ENCODE measurements around the gene DBP.

DNA sequence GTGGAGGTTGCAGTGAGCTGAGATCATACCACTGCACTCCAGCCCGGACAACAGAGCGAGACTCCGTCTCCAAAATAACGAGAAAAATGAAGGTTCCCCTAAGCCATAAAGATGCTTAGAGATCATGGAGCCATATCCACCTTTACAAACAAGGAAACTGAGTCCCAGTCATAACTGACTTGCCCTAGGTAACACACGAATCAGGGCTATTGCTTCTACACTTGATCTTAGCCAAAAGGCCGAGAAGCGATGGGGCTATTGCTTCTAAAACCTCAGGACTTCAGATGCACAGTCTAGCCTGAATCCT is 3.2 kb downstream of the DBP start:
- TF ChIP-seq PITX1 (CRISPR knock-in tag; IDR thresholded peaks at IDR 0.05) (no peak), FOXK1 (CRISPR knock-in tag; IDR thresholded peaks at IDR 0.05; ENCODE audit: borderline replicate concordance, low read depth) (no peak)
- TF ChIP-seq, protein P1, sequence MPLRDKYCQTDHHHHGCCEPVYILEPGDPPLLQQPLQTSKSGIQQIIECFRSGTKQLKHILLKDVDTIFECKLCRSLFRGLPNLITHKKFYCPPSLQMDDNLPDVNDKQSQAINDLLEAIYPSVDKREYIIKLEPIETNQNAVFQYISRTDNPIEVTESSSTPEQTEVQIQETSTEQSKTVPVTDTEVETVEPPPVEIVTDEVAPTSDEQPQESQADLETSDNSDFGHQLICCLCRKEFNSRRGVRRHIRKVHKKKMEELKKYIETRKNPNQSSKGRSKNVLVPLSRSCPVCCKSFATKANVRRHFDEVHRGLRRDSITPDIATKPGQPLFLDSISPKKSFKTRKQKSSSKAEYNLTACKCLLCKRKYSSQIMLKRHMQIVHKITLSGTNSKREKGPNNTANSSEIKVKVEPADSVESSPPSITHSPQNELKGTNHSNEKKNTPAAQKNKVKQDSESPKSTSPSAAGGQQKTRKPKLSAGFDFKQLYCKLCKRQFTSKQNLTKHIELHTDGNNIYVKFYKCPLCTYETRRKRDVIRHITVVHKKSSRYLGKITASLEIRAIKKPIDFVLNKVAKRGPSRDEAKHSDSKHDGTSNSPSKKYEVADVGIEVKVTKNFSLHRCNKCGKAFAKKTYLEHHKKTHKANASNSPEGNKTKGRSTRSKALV (CRISPR knock-in tag; IDR thresholded peaks at IDR 0.05): no peak

All from HepG2 (cell line).